ENCODE data around the gene COL4A3. TPM values are rescaled to one million over a fixed set of nuclear protein-coding genes. Genes with fewer than 3 reads are reported as not detected.

Gene COL4A3
- total RNA-seq, 1 experiment from 2014 or later: 0.15 TPM

GRCh38 chr2:227115761-227116160 lies 48.7 kb upstream of the COL4A3 start:
- Histone ChIP-seq H3K79me1 (ENCODE audit: insufficient read depth, low read depth, low read length, poor library complexity, severe bottlenecking) (no peaks in the 10 kb centered on the region), H3T11ph (ENCODE audit: low read length) (no peak overlapping the region), H3K4me1 (ENCODE audit: insufficient read depth, low read length) (no peaks in the 10 kb centered on the region), H3K14ac (ENCODE audit: insufficient read depth, low read length) (no peak overlapping the region), H3K27ac (ENCODE audit: insufficient read length, low read depth, low read length) (no peak overlapping the region), H2AK5ac (ENCODE audit: insufficient read length, low read length) (no peak overlapping the region), H3K23me2 (ENCODE audit: insufficient read length, low read depth, low read length, poor library complexity, severe bottlenecking) (no peaks in the 10 kb centered on the region), H4K20me1 (ENCODE audit: control insufficient read depth, insufficient read depth, insufficient read length) (no peaks in the 10 kb centered on the region), H2BK15ac (ENCODE audit: low read depth, low read length) (no peak overlapping the region), H3K79me2 (ENCODE audit: insufficient read depth, low read length) (no peaks in the 10 kb centered on the region), H2BK120ac (ENCODE audit: low read depth, low read length, poor library complexity, severe bottlenecking) (no peak overlapping the region), H4K91ac (ENCODE audit: insufficient read length, low read depth, low read length) (no peak overlapping the region), H3K4ac (ENCODE audit: low read depth, low read length) (no peak overlapping the region), H4K8ac (replicated peaks; ENCODE audit: insufficient read length, low read depth, low read length) (no peak overlapping the region), H3K23ac (ENCODE audit: insufficient read length, low read depth, low read length) (no peak overlapping the region), H4K5ac (ENCODE audit: insufficient read length, low read depth, low read length) (no peak overlapping the region), H3K9me3 (ENCODE audit: control insufficient read depth, low read depth, low read length) (no peaks in the 10 kb centered on the region), H3K18ac (ENCODE audit: insufficient read length, low read depth, low read length) (no peak overlapping the region), H3K4me2 (ENCODE audit: insufficient read depth, insufficient read length, low read length) (no peak overlapping the region), H2AFZ (ENCODE audit: low read length) (no peak overlapping the region), H3K56ac (ENCODE audit: insufficient read length, low read depth, low read length) (no peak overlapping the region), H2BK20ac (ENCODE audit: low read depth, low read length, poor library complexity, severe bottlenecking) (no peak overlapping the region), H2BK12ac (ENCODE audit: insufficient read length, low read depth, low read length) (no peak overlapping the region), H3K27me3 (ENCODE audit: insufficient read depth, low read length) (no peaks in the 10 kb centered on the region), H3K9ac (ENCODE audit: extremely low read depth, insufficient read length, low read length) (no peak overlapping the region), H2BK5ac (ENCODE audit: insufficient read length, low read length) (no peak overlapping the region)
- Mint-ChIP-seq H3K36me3 (ENCODE audit: insufficient read depth in 1 of 3, low read depth in 3 of 3) (no peaks in the 10 kb centered on the region), H3K27ac (no peak overlapping the region), H3K27me3 (ENCODE audit: low read depth) (no peaks in the 10 kb centered on the region), H3K4me1 (no peaks in the 10 kb centered on the region), H3K9me3 (no peaks in the 10 kb centered on the region), H3K4me3 (no peak overlapping the region)
- no peak for DNase-seq
- TF ChIP-seq CTCF (conservative IDR thresholded peaks at IDR 0.05): no peak
- no CpG with 5 or more reads among the region's 5 CpGs for WGBS (ENCODE audit: extremely low coverage, insufficient read length, low lambda C conversion rate)
